A549 (cell line): ENCODE measurements around the gene GPX4. TPM values are rescaled to one million over a fixed set of nuclear protein-coding genes. Genes with fewer than 3 reads are reported as not detected.
"Not testable (repeated sequence)": the region's sequence is repeated elsewhere in the genome, so short reads cannot be mapped to it uniquely, and the experiment has no call there.

Source experiments
- ATAC-seq, 2 experiments: fragments of 200-7000 bp in 1 of 2; fragments of >200 bp in 1 of 2; cut with Nextera tagmentation in 1 of 2; cut with Tn5 transposase in 1 of 2; 3 replicates each; pipeline versions ENCODE4 v1.8.0 to v1.9.1; 2018 to 2020; ENCODE audit warnings: mild to moderate bottlenecking in 1 of 2, moderate library complexity in 1 of 2
- CTCF ChIA-PET: fragments of 300-600 bp; sonication (Branson Sonifier 250); formaldehyde crosslinking; extraction: SDS; loops from one replicate; lab custom pipeline; 2021; ENCODE audit warnings: antibody characterized with exemption, inconsistent platforms; lab: Yijun Ruan, JAX
- POLR2A ChIA-PET: fragments of 350-600 bp; formaldehyde crosslinking; extraction: SDS; loops from one replicate; lab custom pipeline; 2021; ENCODE audit warnings: antibody characterized with exemption, inconsistent platforms; lab: Yijun Ruan, JAX
- DNase-seq, 2 experiments: peaks; one replicate each; pipeline versions ENCODE4 v3.0.0 to v3.0.0-alpha.2; 2011 to 2016; ENCODE audit warnings: low read depth in 1 of 2, low spot score in 1 of 2
- FAIRE-seq: peaks from 2 replicates; lab custom pipeline; 2011; peaks lifted over from hg19 to GRCh38; lab: Jason Lieb, UNC
- H3K27ac ChIP-seq, 2 experiments: fragments of >200 bp; sonication (Bioruptor Twin); formaldehyde crosslinking; 3 replicates each; pipeline ENCODE4 v1.5.1; 2016 to 2017
- H3K4me1 ChIP-seq: fragments of >200 bp; sonication (Bioruptor Twin); formaldehyde crosslinking; 3 replicates; pipeline ENCODE4 v1.6.1; 2016
- H3K4me2 ChIP-seq: fragments of >200 bp; sonication (Bioruptor Twin); formaldehyde crosslinking; 3 replicates; pipeline ENCODE4 v1.6.1; 2016
- H3K4me3 ChIP-seq: fragments of >200 bp; sonication (Bioruptor Twin); formaldehyde crosslinking; 3 replicates; pipeline ENCODE4 v1.5.1; 2016
- H3K9me3 ChIP-seq: fragments of >200 bp; sonication (Bioruptor Twin); formaldehyde crosslinking; 3 replicates; pipeline ENCODE4 v1.6.1; 2016
- ATOH8 ChIP-seq: fragments of 250-450 bp; sonication (Bioruptor Pico); IDR thresholded peaks from 2 replicates; pipeline ENCODE4 v1.5.0; 2020; ENCODE audit warnings: low read depth, mild to moderate bottlenecking, moderate library complexity
- BHLHE40 ChIP-seq: IDR thresholded peaks from 2 replicates; pipeline ENCODE4 v1.6.1; 2012; ENCODE audit warnings: low read depth, low read length, inconsistent platforms
- E2F6 ChIP-seq: IDR thresholded peaks from 2 replicates; pipeline ENCODE4 v1.6.1; 2012; ENCODE audit warnings: low read depth, borderline replicate concordance
- ESRRA ChIP-seq: fragments of 150-350 bp; IDR thresholded peaks from 2 replicates; pipeline ENCODE4 v1.6.1; 2014; ENCODE audit warnings: mild to moderate bottlenecking, low read length, borderline replicate concordance
- FOXS1 ChIP-seq: fragments of 250-450 bp; sonication (Bioruptor Pico); IDR thresholded peaks from 2 replicates; pipeline ENCODE4 v1.5.0; 2020; ENCODE audit warnings: mild to moderate bottlenecking, moderate library complexity
- HDAC2 ChIP-seq: fragments of 200-600 bp; sonication (generic); IDR thresholded peaks from 2 replicates; pipeline ENCODE4 v1.6.1; 2016
- HES2 ChIP-seq: fragments of >200 bp; sonication (Bioruptor Twin); formaldehyde crosslinking; IDR thresholded peaks from 2 replicates; pipeline ENCODE4 v1.6.1; 2016
- HMGXB4 ChIP-seq: fragments of 250-450 bp; sonication (Bioruptor Pico); IDR thresholded peaks from 2 replicates; pipeline ENCODE4 v1.5.0; 2021; ENCODE audit warnings: mild to moderate bottlenecking, moderate library complexity, borderline replicate concordance
- KDM5A ChIP-seq: fragments of 200-600 bp; sonication (generic); IDR thresholded peaks from 2 replicates; pipeline ENCODE4 v1.6.1; 2016; ENCODE audit warnings: antibody characterized with exemption, mild to moderate bottlenecking
- MAFK ChIP-seq: fragments of 450-650 bp; IDR thresholded peaks from 2 replicates; pipeline ENCODE4 v1.6.1; 2014; ENCODE audit not compliant: partially characterized antibody
- PBX3 ChIP-seq: IDR thresholded peaks from 2 replicates; pipeline ENCODE4 v1.6.1; 2012
- RARB ChIP-seq: fragments of 250-450 bp; sonication (Bioruptor Pico); IDR thresholded peaks from 2 replicates; pipeline ENCODE4 v1.8.0; 2021; ENCODE audit warnings: mild to moderate bottlenecking, moderate library complexity
- USF2 ChIP-seq: fragments of 450-650 bp; IDR thresholded peaks from 2 replicates; pipeline ENCODE4 v1.6.1; 2014; ENCODE audit warnings: antibody characterized with exemption
- ZNF302 ChIP-seq: fragments of 250-450 bp; sonication (Bioruptor Pico); IDR thresholded peaks from 2 replicates; pipeline ENCODE4 v1.9.0; 2021; ENCODE audit warnings: inconsistent platforms, mild to moderate bottlenecking, moderate library complexity
- whole genome bisulfite sequencing: methylation state at CpG from one replicate; pipeline ENCODE4 v1.1.6; 2017; ENCODE audit errors: missing lambda C conversion rate; 5-methylcytosine and 5-hydroxymethylcytosine counted together
- polyA plus RNA-seq, 4 experiments: library from polyadenylated mRNA; depleted of rRNA in 3 of 4; stranded (reverse); fragments of >200 nt; fragmentation: RNase III in 1 of 4; extraction: RNeasy Plus Mini Kit Qiagen cat#74134 plus additional on column Dnase treatment in 1 of 4; gene quantifications; 2 replicates in 3 of 4; 3 replicates in 1 of 4; pipeline ENCODE4 v1.2.3, GENCODE V29; 2011 to 2017

The GPX4 gene
- polyA plus RNA-seq, 2 of the 4 experiments (the other 2 are of a cell fraction): 248 to 394 TPM

GRCh38 chr19:1113986-1114483 is 10.2 kb downstream of the GPX4 start:
- peak overlapping the region; percentile 55 to 84; a peak in 4 of 6 replicates for H3K27ac ChIP-seq
- peak overlapping the region; percentile 51; the same call in 2 of the 3 replicates for H3K4me2 ChIP-seq
- no peaks in the 10 kb centered on the region for H3K9me3 ChIP-seq
- DNase-seq (no peak), FAIRE-seq (no peak), ATAC-seq (no peak)
- 93% methylated on average over 13 of the region's 25 CpGs for WGBS
- H3K4me1 ChIP-seq: peaks cover 26% of the 10 kb centered on the region
- TF ChIP-seq ESRRA (no peak), HMGXB4 (CRISPR knock-in tag) (no peak), HDAC2 (no peak), ZNF302 (no peak)
- ChIA-PET POLR2A (interaction anchor here (1.5 kb wide), 1 partner anchor 10 kb away, joined by 4 read pairs; the partner anchor contains the start of gene GPX4), CTCF (interaction anchor here (0.6 to 2.8 kb wide), 37 partner anchors 8 to 127 kb away, joined by 3 to 29 read pairs (median 5); partner anchors contain the start of genes ABCA7, ARHGAP45, ATP5F1D and SBNO2)
- no peak overlapping the region for H3K4me3 ChIP-seq

- H3K9me3 ChIP-seq, POLR2A ChIA-PET, H3K27ac ChIP-seq, FAIRE-seq, ATAC-seq, H3K4me2 ChIP-seq, DNase-seq, H3K4me3 ChIP-seq: not testable (repeated sequence)
- WGBS: 95% methylated on average over 9 of the region's 9 CpGs
- CTCF ChIA-PET: interaction anchor here (1.0 to 2.5 kb wide), 5 partner anchors 9 to 124 kb away, joined by 3 to 29 read pairs (median 9); no protein-coding TSS in a partner anchor
- H3K4me1 ChIP-seq: peaks cover 26% of the 10 kb centered on the region
Measured at GRCh38 chr19:1114728-1115127, 10.9 kb downstream of the GPX4 start.

GRCh38 chr19:1115646-1116420 is 12.0 kb downstream of the GPX4 start:
- Histone ChIP-seq H3K4me2 (no peak overlapping the region), H3K4me1 (peaks cover 25% of the 10 kb centered on the region), H3K9me3 (no peaks in the 10 kb centered on the region), H3K4me3 (no peak overlapping the region), H3K27ac (no peak overlapping the region)
- ATAC-seq (no peak), DNase-seq (no peak), FAIRE-seq (no peak)
- POLR2A ChIA-PET: no interaction called here
- 89% methylated on average over 29 of the region's 35 CpGs for WGBS
- TF ChIP-seq RARB (CRISPR knock-in tag): no peak
- TF ChIP-seq HES2: no peak
- TF ChIP-seq USF2: no peak
- TF ChIP-seq KDM5A: no peak
- TF ChIP-seq ZNF302: no peak
- no peak for TF ChIP-seq FOXS1
- CTCF ChIA-PET: interaction anchor here (0.6 to 1.8 kb wide), 5 partner anchors 8 to 79 kb away, joined by 3 to 6 read pairs (median 5); no protein-coding TSS in a partner anchor

- POLR2A ChIA-PET: no interaction called here
- no peak for FAIRE-seq
- CTCF ChIA-PET: interaction anchor here (0.6 to 1.4 kb wide), 3 partner anchors 69 to 83 kb away, joined by 3 to 5 read pairs (median 3); no protein-coding TSS in a partner anchor
Measured at GRCh38 chr19:1116726-1117581, 13.2 kb downstream of the GPX4 start.

More at GRCh38 chr19:1116726-1117581, 13.2 kb downstream of the GPX4 start:
- no peak for ATAC-seq
- no peak for TF ChIP-seq PBX3
- TF ChIP-seq BHLHE40: no peak
- TF ChIP-seq ATOH8 (CRISPR knock-in tag): no peak
- no peak for TF ChIP-seq MAFK
- TF ChIP-seq E2F6: no peak
- TF ChIP-seq, all 56 proteins: peak for 0
- Histone ChIP-seq H3K4me1 (peaks cover 19% of the 10 kb centered on the region), H3K4me2 (no peak overlapping the region), H3K4me3 (no peak overlapping the region), H3K9me3 (no peaks in the 10 kb centered on the region), H3K27ac (no peak overlapping the region)
- DNase-seq: no peak
- WGBS: 94% methylated on average over 20 of the region's 52 CpGs
